IPS-11a (cell line): ENCODE data around the gene HDGFL2.

Source experiments
- H3K4me3 ChIP-seq: one replicate; pipeline ENCODE4 v1.5.1; 2013; ENCODE audit warnings: low read depth, low read length, control low read depth

HDGFL2 gene

DNA sequence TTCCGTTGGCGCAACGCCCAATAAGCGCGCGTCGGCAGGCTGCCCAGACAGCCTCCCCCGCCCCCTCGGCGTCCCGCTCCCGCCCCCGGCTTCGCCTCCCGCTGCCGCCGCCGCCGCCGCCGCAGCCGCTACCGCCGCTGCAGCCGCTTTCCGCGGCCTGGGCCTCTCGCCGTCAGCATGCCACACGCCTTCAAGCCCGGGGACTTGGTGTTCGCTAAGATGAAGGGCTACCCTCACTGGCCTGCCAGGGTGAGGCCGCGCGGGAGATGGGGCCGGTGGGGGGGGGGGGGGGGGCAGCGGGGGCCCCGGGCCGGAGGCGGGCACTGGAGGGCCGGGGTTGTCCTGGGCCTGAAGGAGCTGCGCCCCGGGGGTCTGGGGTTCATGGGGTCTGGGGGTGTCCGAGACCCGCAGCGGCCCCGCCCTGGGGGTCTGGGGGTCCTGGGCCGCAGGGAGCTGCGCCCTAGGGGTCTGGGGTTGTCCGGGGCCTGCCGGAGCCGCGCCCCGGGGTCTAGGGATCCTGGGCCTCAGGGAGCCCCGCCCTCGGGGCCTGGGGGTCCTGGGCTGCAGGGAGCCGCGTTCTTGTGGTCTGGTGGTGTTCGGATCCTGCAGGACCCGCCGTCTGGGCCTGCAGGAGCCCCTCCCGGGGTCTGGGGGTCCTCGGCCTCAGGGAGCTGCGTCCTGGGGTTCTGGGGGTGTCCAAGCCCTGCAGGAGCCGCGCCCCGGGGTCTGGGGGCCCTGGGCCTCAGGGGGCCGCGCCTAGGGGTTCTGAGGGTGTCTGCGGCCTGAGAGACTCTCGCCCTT is at the start of gene HDGFL2:
HDGFL2 (plus strand) TSS at position 124 of the 801 bp plus-strand sequence; CDS start at position 178, 54 bp downstream.
- peak within 1 kb of the TSS; percentile 66 for H3K4me3 ChIP-seq

GRCh38 chr19:4423416-4424126 is 48.5 kb upstream of the HDGFL2 start:
- H3K4me3 ChIP-seq = no peak overlapping the region

DNA sequence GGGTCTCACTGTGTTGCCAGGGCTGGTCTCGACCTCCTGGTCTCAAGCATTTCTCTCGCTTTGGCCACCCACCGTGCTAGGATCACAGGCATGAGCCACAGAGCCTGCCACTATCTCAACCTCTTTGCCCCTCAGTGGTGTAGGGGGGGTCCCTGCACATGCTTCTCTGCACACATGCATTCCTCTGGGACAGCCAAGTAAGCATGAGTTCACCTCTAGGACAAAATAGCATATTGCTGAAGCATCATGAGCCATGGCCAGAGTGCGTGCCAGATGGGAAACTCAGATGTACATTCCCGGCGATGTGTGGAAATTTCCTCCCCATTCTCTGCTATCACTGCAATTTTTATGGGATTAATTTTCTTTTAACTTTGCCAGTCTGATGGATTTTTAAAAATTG is 46.6 kb upstream of the HDGFL2 start:
- no peak overlapping the region for H3K4me3 ChIP-seq

DNA sequence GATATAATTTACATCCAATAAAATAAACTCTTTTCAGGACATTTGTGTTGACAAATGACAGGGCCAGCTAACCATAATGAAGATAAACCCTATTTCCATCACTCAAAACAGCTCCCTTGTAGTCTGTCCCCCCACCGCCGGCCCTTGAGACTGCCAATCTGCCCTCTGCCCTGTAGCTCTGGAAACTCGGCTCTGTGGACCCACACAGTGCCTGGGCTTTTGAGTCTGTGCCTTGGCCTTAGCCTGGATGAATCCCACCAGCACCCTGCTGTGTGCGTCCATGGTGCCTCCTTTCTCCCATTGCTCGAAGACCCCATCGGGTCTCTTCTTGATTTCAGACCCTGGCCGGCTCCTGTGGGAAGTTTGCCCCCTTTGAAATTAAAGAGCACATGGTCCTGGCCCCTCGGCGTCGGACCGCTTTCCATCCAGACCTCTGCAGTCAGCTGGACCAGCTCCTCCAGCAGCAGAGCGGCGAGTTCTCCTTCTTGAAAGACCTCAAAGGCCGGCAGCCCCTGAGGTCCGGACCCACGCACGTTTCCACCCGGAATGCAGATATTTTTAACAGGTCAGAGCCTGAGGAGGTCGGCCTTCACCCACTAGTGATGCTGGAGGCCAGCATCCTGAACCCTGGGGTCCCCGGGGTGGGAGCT is 43.6 kb upstream of the HDGFL2 start:
- H3K4me3 ChIP-seq = no peak overlapping the region

GRCh38 chr19:4429256-4429655 is 42.8 kb upstream of the HDGFL2 start:
- no peak overlapping the region for H3K4me3 ChIP-seq

DNA sequence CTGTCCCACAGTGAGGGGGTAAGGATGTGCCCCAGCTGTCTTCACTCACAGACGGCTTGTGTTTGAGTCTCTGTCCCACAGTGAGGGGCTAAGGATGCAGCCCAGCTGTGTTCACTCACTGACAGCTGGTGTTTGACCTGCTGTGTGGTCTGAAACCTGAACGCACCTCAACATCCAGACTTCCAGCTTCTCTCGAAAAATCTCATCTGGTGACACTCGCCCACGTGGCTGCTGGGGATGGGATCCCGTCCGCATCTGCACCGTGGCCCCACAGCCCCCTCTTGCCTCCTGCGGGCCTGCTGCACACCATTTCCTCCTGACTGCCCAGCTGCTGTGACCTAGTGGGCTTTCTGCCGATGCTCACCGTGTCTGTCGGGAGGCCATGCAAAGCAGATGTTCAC is 42.3 kb upstream of the HDGFL2 start:
- H3K4me3 ChIP-seq = no peak overlapping the region

DNA sequence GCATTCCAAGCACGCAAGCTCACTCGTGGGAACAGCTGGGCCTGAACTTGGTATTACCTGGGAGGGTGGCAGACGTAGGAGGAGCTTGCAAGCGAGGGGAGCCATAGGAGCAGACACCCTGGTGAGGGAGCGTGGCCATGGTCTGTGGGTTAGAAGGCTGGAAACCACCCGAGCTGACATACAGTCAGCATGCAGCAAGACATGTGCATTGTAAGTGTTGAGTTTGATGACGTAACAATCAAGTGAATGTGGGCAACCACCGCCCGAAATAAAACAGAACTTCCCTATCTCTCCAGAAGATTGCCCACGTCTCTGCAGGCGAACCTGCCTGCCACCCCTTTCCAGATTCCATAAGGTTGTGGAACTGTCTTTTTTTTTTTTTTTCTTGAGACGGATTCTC is 41.3 kb upstream of the HDGFL2 start:
- H3K4me3 ChIP-seq = no peak overlapping the region

- H3K4me3 ChIP-seq = no peak overlapping the region
Observed at GRCh38 chr19:4431296-4431695, 40.8 kb upstream of the HDGFL2 start.

GRCh38 chr19:4431808-4432674 is 40.1 kb upstream of the HDGFL2 start:
- no peak overlapping the region for H3K4me3 ChIP-seq

DNA sequence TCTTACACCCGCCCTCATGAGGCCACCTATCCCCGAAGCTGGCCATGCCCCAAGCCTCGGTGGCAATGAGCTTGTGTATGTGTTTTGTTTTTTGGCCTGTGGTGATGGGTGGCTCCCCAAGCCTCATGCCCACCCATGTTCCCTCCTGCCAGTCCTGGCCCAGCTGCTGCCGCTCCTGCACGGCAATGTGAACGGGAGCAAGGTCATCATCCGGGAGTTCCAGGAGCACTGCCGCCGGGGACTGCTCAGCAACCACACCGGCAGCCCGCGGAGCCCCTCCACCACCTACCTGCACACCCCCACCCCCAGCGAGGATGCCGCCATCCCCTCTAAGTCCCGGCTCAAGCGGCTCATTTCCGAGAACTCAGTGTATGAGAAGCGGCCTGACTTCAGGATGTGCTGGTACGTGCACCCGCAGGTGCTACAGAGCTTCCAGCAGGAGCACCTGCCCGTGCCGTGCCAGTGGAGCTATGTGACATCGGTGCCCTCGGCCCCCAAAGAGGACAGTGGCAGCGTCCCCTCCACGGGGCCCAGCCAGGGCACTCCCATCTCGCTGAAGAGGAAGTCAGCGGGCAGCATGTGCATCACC is 39.1 kb upstream of the HDGFL2 start:
- no peak overlapping the region for H3K4me3 ChIP-seq

DNA sequence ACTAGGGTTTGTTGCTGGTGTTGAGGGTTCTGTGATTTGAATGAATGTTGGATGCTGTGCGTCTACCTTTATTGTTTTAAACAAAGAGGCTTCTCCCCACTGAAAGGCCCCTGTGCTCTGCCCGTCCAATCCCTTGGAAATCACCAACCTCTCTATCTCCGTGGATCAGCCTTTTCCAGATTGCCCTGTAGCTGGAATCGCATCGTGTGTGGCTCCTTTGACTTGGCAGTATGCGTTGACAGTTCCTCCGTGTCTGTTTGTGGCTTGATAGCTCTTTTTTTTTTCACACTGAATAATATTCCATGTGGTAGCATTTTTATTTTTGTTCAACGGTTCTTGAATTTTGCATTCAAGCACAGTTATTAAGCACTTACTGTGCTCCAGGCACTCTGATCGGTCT is 37.7 kb upstream of the HDGFL2 start:
- no peak overlapping the region for H3K4me3 ChIP-seq

DNA sequence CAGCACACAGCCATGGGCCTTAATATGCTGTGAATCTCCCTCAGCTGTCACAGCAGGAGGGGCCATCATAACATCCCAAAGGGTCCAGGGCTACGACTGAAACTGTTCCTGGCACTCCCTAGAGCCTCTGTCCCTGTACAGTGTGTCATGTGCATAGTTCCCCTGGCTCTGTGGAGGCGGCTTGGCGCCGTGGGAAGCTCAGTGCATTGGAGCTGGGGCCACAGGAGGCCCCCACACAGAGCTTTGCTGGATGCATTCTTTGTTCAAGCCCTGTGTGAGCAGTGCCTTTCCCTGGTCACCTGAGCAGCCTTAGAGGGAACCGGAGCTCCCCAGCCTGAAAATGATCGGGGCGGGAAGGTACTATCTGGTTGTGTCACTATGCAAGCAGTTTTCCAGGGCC is 35.9 kb upstream of the HDGFL2 start:
- no peak overlapping the region for H3K4me3 ChIP-seq

DNA sequence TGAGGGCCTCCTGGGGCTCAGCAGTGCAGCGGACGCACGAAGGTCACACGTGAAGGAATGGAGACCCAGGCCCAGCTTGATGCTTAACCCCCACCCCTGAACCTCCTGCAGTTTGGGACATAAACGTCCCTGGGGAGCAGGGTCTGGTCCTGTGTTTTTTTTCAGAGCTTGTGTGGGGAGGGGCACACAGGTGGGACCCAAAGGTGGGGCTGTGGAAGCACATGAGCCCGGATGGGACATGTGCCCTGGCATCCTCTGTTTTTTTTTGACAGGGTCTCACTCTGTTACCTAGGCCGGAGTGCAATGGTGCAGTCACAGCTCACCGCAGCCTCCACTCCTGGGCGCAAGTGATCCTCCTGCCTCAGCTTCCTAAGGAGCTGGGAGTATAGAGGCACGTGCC is 35.0 kb upstream of the HDGFL2 start:
- H3K4me3 ChIP-seq = no peak overlapping the region

- H3K4me3 ChIP-seq = no peak overlapping the region
Observed at GRCh38 chr19:4439243-4439642, 32.9 kb upstream of the HDGFL2 start.

GRCh38 chr19:4441994-4442818 is 29.9 kb upstream of the HDGFL2 start:
- no peak overlapping the region for H3K4me3 ChIP-seq

- H3K4me3 ChIP-seq = no peak overlapping the region
Observed at GRCh38 chr19:4442819-4443146, 29.3 kb upstream of the HDGFL2 start.

DNA sequence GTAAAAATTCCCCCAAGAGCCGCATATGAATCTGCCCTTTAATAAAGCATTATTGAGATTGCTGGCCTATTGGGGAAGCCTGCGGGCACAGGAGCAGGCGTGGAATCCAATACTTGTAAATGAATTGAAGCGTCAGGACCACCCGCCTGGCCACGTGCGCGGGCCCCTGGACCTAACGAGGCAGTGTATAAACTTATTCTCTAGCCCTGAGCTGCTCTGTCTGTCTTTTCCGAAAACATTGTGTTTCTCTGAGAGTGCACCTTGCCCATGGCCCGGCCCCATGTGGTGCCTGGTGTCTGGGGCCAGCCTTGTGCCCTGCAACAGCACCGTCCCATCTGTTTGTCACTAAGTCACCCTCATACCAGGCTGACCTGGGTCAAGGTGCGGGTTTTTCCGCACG is 28.9 kb upstream of the HDGFL2 start:
- H3K4me3 ChIP-seq = no peak overlapping the region

GRCh38 chr19:4443966-4444764 is 27.9 kb upstream of the HDGFL2 start:
- H3K4me3 ChIP-seq = no peak overlapping the region
